Nephron progenitor cell (in vitro differentiated cells): ENCODE results near the gene SETX.

Experiments
- DNase-seq: peaks from one replicate; pipeline ENCODE4 v3.0.0; 2021
- H3K27ac Mint-ChIP-seq: 2 replicates; pipeline ENCODE4 v1.8.0; 2021; ENCODE audit warnings: mild to moderate bottlenecking, moderate library complexity, mixed read lengths
- H3K27me3 Mint-ChIP-seq: 2 replicates; pipeline ENCODE4 v1.8.0; 2021; ENCODE audit warnings: mild to moderate bottlenecking, low read depth, mixed read lengths; ENCODE audit not compliant: poor library complexity
- H3K36me3 Mint-ChIP-seq: 2 replicates; pipeline ENCODE4 v1.8.0; 2021; ENCODE audit warnings: low read depth, mixed read lengths
- H3K4me1 Mint-ChIP-seq: 2 replicates; pipeline ENCODE4 v1.8.0; 2021; ENCODE audit warnings: mixed read lengths
- H3K4me3 Mint-ChIP-seq: 2 replicates; pipeline ENCODE4 v1.8.0; 2021; ENCODE audit warnings: mild to moderate bottlenecking, moderate library complexity, mixed read lengths
- H3K9me3 Mint-ChIP-seq: 2 replicates; pipeline ENCODE4 v1.8.0; 2021; ENCODE audit warnings: mild to moderate bottlenecking, moderate library complexity, mixed read lengths
- CTCF ChIP-seq: fragments of 200-600 bp; sonication (generic); IDR thresholded peaks from 2 replicates; pipeline ENCODE4 v1.5.0; 2021; ENCODE audit warnings: antibody characterized with exemption

The SETX gene

GRCh38 chr9:132365986-132366385 lies 11.2 kb upstream of the SETX start:
- H3K27me3 Mint-ChIP-seq: peaks cover 7% of the 10 kb centered on the region

GRCh38 chr9:132364068-132364467 lies 9.3 kb upstream of the SETX start:
- no peaks in the 10 kb centered on the region for H3K36me3 Mint-ChIP-seq
- H3K9me3 Mint-ChIP-seq: no peaks in the 10 kb centered on the region
- peaks cover 16% of the 10 kb centered on the region for H3K4me1 Mint-ChIP-seq

More at GRCh38 chr9:132365986-132366385, 11.2 kb upstream of the SETX start:
- no peaks in the 10 kb centered on the region for H3K9me3 Mint-ChIP-seq
- no peak overlapping the region for H3K4me3 Mint-ChIP-seq
- no peak for TF ChIP-seq CTCF
- DNase-seq: no peak
- no peak overlapping the region for H3K27ac Mint-ChIP-seq
- peaks cover 25% of the 10 kb centered on the region for H3K4me1 Mint-ChIP-seq
- H3K36me3 Mint-ChIP-seq: no peaks in the 10 kb centered on the region

GRCh38 chr9:132357764-132358163 lies 3.0 kb upstream of the SETX start:
- Mint-ChIP-seq H3K9me3 (peaks cover 8% of the 10 kb centered on the region), H3K36me3 (peaks cover 12% of the 10 kb centered on the region), H3K27ac (no peak overlapping the region), H3K4me3 (no peak overlapping the region), H3K4me1 (peaks cover 20% of the 10 kb centered on the region), H3K27me3 (peaks cover 8% of the 10 kb centered on the region)
- no peak for DNase-seq
- no peak for TF ChIP-seq CTCF

More at GRCh38 chr9:132364068-132364467, 9.3 kb upstream of the SETX start:
- H3K27ac Mint-ChIP-seq: no peak overlapping the region
- TF ChIP-seq CTCF: no peak
- H3K4me3 Mint-ChIP-seq: no peak overlapping the region
- DNase-seq: no peak
- peaks cover 6% of the 10 kb centered on the region for H3K27me3 Mint-ChIP-seq

GRCh38 chr9:132356324-132356924 lies 1.6 kb upstream of the SETX start:
- H3K27me3 Mint-ChIP-seq: peaks cover 8% of the 10 kb centered on the region
- no peak overlapping the region for H3K27ac Mint-ChIP-seq
- peaks cover 21% of the 10 kb centered on the region for H3K36me3 Mint-ChIP-seq
- no peak overlapping the region for H3K4me3 Mint-ChIP-seq
- no peak for DNase-seq
- peaks cover 31% of the 10 kb centered on the region for H3K4me1 Mint-ChIP-seq
- no peak for TF ChIP-seq CTCF
- peaks cover 8% of the 10 kb centered on the region for H3K9me3 Mint-ChIP-seq

GRCh38 chr9:132351404-132352045 lies 3.3 kb downstream of the SETX start:
- H3K4me1 Mint-ChIP-seq: peaks cover 31% of the 10 kb centered on the region
- no peaks in the 10 kb centered on the region for H3K27me3 Mint-ChIP-seq
- DNase-seq: no peak
- peaks cover 52% of the 10 kb centered on the region for H3K36me3 Mint-ChIP-seq
- peaks cover 6% of the 10 kb centered on the region for H3K9me3 Mint-ChIP-seq
- no peak for TF ChIP-seq CTCF
- H3K27ac Mint-ChIP-seq: peak overlapping the region; percentile 3
- no peak overlapping the region for H3K4me3 Mint-ChIP-seq

GRCh38 chr9:132350861-132351315 lies 3.9 kb downstream of the SETX start:
- Mint-ChIP-seq H3K4me3 (no peak overlapping the region), H3K4me1 (peaks cover 31% of the 10 kb centered on the region), H3K27ac (no peak overlapping the region), H3K36me3 (peaks cover 59% of the 10 kb centered on the region), H3K9me3 (peaks cover 3% of the 10 kb centered on the region), H3K27me3 (no peaks in the 10 kb centered on the region)
- no peak for DNase-seq
- no peak for TF ChIP-seq CTCF
